Measurements from ENCODE around the gene ARL2BP. TPM values are rescaled to one million over a fixed set of nuclear protein-coding genes. Genes with fewer than 3 reads are reported as not detected.
A peak's percentile ranks its signal among the peaks of the same experiment; 100 is the strongest.

ARL2BP gene
- total and polyA plus RNA-seq, 2 of the 13 experiments (the other 11 are each of a cell fraction or from before 2014, with no cell fraction given): 64.3 to 67.6 TPM

GRCh38 chr16:57279780-57280638 lies 35.0 kb downstream of the ARL2BP start (continued):
- TF ChIP-seq ZFP36 (IDR thresholded peaks at IDR 0.05; ENCODE audit: borderline replicate concordance, low read depth, low read length, partially characterized antibody) (peak; percentile 94), RCOR2 (CRISPR knock-in tag; IDR thresholded peaks at IDR 0.05) (peak; percentile 100), ZNF644 (CRISPR knock-in tag; IDR thresholded peaks at IDR 0.05; ENCODE audit: low read depth) (peak; percentile 66), NCOA2 (CRISPR knock-in tag; IDR thresholded peaks at IDR 0.05) (peak; percentile 99), ZSCAN9 (CRISPR knock-in tag; IDR thresholded peaks at IDR 0.05; ENCODE audit: borderline replicate concordance) (peak; percentile 65; the same call in 1 of the 2 replicates), MIER3 (CRISPR knock-in tag; IDR thresholded peaks at IDR 0.05; ENCODE audit: borderline replicate concordance) (peak; percentile 87; the same call in 1 of the 2 replicates), GLI4 (CRISPR knock-in tag; IDR thresholded peaks at IDR 0.05; ENCODE audit: borderline replicate concordance) (0 out of 2 replicates have a peak, but pooled peaks have one; percentile 77), LCORL (IDR thresholded peaks at IDR 0.05) (no peak), LCORL (CRISPR knock-in tag; IDR thresholded peaks at IDR 0.05) (peak; percentile 98), ZNF3 (CRISPR knock-in tag; IDR thresholded peaks at IDR 0.05) (peak; percentile 95), SMAD9 (CRISPR knock-in tag; IDR thresholded peaks at IDR 0.05) (peak; percentile 55; the same call in 1 of the 2 replicates), ZNF609 (CRISPR knock-in tag; IDR thresholded peaks at IDR 0.05; ENCODE audit: borderline replicate concordance) (peak; percentile 96), ERF (CRISPR knock-in tag; IDR thresholded peaks at IDR 0.05) (peak; percentile 96), ZNF703 (CRISPR knock-in tag; IDR thresholded peaks at IDR 0.05; ENCODE audit: borderline replicate concordance) (no peak; the same call in 1 of the 2 replicates), KDM1A (CRISPR knock-in tag; IDR thresholded peaks at IDR 0.05) (peak; percentile 92; the same call in 1 of the 2 replicates), ZBTB40 (IDR thresholded peaks at IDR 0.05) (no peak), ZBTB40 (CRISPR knock-in tag; IDR thresholded peaks at IDR 0.05) (peak; percentile 25; the same call in 1 of the 2 replicates)
